H1 (cell line): Measurements from ENCODE around the gene RITA1. TPM values are rescaled to one million over a fixed set of nuclear protein-coding genes. Genes with fewer than 3 reads are reported as not detected.

Experiments
- CBX5 ChIP-seq: fragments of 300-800, 300-1000 bp; sonication (generic); IDR thresholded peaks from 2 replicates; pipeline ENCODE4 v1.7.1; 2016; ENCODE audit warnings: antibody characterized with exemption, low read length, low read depth
- CHD2 ChIP-seq: IDR thresholded peaks from 2 replicates; pipeline ENCODE4 v1.6.1; 2012; ENCODE audit warnings: low read length, improper control_type of control experiment
- SIRT6 ChIP-seq: IDR thresholded peaks from one replicate; pipeline ENCODE4 v1.7.1; 2012; ENCODE audit warnings: low read length, inconsistent platforms
- USF2 ChIP-seq: IDR thresholded peaks from 2 replicates; pipeline ENCODE4 v1.6.1; 2011; ENCODE audit warnings: low read length, improper control_type of control experiment
- polyA plus RNA-seq, 7 experiments: library from polyadenylated mRNA; depleted of rRNA in 3 of 7; stranded (reverse) in 5 of 7; unstranded in 2 of 7; fragments of >200 nt in 5 of 7; fragments of 200-250 nt in 2 of 7; gene quantifications; 1 replicate in 5 of 7; 2 replicates in 1 of 7; 4 replicates in 1 of 7; pipeline versions ENCODE4 v1.2.1 to v1.2.3, GENCODE V29; 2011 to 2013; ENCODE audit warnings: missing spikeins in 2 of 7, mixed read lengths in 2 of 7
- total RNA-seq: library from RNA; stranded (reverse); fragmentation: NEBNext Ultra II Directional; extraction: Animal tissue kit (Norgen Biotek cat#: 25700); gene quantifications from 2 replicates; pipeline ENCODE4 v1.2.1, GENCODE V29; 2021

RITA1 gene
- total and polyA plus RNA-seq, 2 of the 8 experiments (the other 6 are each of a cell fraction or from before 2014, with no cell fraction given): 24.1 to 25.8 TPM

- TF ChIP-seq USF2 (peak; percentile 73), CBX5 (no peak), CHD2 (no peak), SIRT6 (no peak)
These were observed 5.2 kb downstream of the RITA1 start (continued) for GRCh38 chr12:113190761-113191160.
